ENCODE results near the gene GRM5.
"Not testable (repeated sequence)": the region's sequence is repeated elsewhere in the genome, so short reads cannot be mapped to it uniquely, and the experiment has no call there.

GRM5 gene

GRCh38 chr11:89065651-89066201 is at the start of gene GRM5:
GRM5 (minus strand) TSS chr11:89065982; CDS start chr11:89047872, 18,110 bp downstream.
- not testable (repeated sequence) for DNase-seq (ENCODE audit: low spot score)

DNA sequence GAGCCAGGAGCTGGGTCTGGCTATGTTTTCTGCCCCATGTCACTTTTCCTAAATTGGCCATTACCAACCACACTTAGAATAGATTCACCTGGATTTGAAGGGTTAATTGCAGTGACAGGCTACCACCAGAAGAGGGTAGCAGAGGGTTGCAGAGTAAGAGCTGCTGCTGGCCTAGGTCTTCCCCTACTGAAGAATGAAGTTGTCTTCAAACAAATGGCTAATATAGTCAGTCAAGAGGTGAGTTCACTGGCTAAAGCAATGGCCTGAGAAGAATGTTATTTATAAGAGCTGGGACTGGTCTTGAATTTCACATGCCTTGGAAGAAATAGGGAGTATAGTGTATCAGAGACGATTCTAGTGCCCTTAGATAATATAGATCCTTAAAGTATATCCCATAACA is 32.2 kb upstream of the GRM5 start:
- DNase-seq (ENCODE audit: low spot score): not testable (repeated sequence)

DNA sequence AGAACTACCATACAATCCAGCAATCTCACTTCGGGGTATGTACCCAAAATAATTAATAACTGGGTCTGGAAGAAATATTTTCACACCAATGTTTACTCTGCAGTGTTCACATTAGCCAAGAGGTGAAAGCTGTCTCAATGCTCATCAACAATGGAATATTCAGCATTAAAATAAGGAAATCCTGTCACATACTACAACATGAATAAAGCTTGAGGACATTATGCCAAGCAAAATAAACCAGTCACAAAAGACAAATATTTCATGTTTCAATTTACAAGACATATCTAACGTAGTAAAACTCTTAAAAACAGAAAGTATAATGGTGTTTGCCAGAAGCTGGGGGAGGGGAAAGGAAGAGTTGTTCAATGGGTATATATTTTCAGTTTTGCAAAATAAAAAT is 28.0 kb upstream of the GRM5 start:
- not testable (repeated sequence) for DNase-seq (ENCODE audit: low spot score)

DNA sequence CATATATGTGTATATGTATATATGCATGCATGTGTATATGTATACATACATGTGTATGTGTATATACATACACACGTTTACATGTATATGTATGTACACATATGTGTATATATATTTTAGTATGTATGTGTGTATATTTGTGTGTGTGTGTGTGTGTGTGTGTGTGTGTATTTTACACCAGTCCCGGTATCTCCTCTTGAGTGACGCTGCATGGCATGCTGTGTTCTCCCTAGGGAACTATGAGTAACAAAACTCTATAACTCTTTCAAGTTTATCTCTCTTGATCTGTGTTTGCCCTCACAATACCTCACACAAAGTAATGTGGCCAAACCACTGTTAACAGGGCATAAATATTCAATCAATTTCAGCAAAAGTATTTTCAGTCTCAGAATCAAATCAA is 19.2 kb upstream of the GRM5 start:
- not testable (repeated sequence) for DNase-seq (ENCODE audit: low spot score)

DNA sequence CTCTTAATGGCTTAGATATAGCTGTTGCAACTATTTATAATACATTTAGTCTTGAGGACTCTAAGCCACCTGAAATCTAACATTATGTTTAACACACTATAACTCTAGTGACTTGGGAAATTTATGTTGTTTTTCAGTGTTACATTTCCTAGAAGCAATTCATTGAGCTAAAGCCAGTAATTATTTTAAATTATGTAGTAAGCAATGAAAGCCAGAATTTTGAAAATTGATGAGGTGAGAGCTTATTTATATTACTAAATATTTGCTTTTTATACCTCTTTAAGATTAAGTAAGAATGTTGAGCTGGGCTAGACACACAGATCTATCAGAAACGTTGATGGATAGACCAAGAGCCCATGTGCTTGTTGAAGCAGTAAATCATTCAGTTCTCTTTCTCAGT is 5.1 kb upstream of the GRM5 start:
- not testable (repeated sequence) for DNase-seq (ENCODE audit: low spot score)

GRCh38 chr11:89067264-89067663 is 1.5 kb upstream of the GRM5 start:
- DNase-seq (ENCODE audit: low spot score): no peak

GRCh38 chr11:89065066-89065465 is 716 bp downstream of the GRM5 start:
- no peak for DNase-seq (ENCODE audit: low spot score)

- not testable (repeated sequence) for DNase-seq (ENCODE audit: low spot score)
Measured at GRCh38 chr11:89063481-89063951, 2.3 kb downstream of the GRM5 start.

GRCh38 chr11:89062771-89063298 is 2.9 kb downstream of the GRM5 start:
- DNase-seq (ENCODE audit: low spot score): not testable (repeated sequence)

GRCh38 chr11:89061839-89062238 is 3.9 kb downstream of the GRM5 start:
- not testable (repeated sequence) for DNase-seq (ENCODE audit: low spot score)

DNA sequence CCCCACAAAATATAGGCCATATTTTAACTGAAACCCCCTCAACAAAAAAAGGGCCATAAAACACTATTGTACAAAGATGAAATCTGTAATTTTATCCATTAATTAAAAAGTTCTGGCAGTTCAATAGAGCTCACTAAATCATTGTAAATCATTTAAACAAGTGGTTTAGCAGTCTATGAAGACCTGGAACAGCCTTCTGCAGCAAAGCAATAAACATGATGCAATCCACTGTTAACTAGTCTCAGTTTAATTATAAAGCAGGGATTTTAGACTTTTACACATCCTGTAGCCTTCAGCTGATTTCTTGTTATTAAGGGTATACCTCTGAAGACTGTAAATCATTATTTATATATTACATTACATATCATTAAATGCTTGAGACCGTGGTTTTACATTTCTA is 8.4 kb downstream of the GRM5 start:
- DNase-seq (ENCODE audit: low spot score): not testable (repeated sequence)

- DNase-seq (ENCODE audit: low spot score): no peak
Measured at GRCh38 chr11:89052220-89052619, 13.6 kb downstream of the GRM5 start.

DNA sequence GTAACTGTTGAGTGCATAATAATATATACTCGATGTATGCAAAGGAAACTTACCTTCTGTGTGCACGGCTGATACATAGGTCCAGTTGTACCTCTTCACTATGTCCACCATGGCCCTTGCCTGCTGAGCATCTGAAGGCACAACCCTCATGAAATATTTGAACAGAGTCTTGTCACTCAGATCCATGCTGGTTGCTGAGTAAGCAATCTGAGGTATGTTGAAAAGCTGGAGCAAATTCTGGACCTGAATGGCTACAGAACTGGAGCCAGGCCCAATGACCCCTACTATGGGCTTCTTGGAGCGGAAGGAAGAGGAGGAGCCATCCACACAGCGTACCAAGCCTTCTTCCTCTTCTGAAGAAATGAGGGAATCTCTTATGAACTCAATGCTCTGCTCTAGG is 18.6 kb downstream of the GRM5 start:
- not testable (repeated sequence) for DNase-seq (ENCODE audit: low spot score)

GRCh38 chr11:89043861-89044588 is 21.8 kb downstream of the GRM5 start:
- DNase-seq (ENCODE audit: low spot score): not testable (repeated sequence)

- not testable (repeated sequence) for DNase-seq (ENCODE audit: low spot score)
Measured at GRCh38 chr11:89029671-89030070, 36.1 kb downstream of the GRM5 start.

DNA sequence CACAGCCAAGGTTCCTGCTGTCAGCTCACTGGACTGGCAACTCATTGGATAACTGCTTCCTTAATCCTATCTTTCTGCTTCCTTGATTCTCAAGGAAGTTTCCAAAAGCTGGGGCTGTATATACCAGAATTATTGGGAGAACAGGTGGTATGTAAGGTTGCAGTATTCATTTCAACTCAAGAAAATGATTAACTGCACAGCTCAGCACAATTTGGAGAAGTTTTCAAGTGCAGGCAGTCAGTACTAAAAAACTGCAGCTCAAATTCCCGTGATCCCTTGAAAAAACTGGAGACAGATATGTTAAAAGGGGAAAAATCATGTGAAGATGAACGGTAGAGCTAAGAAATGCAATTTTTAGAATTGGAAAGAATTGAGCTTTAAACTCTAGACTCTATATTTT is 44.4 kb downstream of the GRM5 start:
- DNase-seq (ENCODE audit: low spot score): no peak

DNA sequence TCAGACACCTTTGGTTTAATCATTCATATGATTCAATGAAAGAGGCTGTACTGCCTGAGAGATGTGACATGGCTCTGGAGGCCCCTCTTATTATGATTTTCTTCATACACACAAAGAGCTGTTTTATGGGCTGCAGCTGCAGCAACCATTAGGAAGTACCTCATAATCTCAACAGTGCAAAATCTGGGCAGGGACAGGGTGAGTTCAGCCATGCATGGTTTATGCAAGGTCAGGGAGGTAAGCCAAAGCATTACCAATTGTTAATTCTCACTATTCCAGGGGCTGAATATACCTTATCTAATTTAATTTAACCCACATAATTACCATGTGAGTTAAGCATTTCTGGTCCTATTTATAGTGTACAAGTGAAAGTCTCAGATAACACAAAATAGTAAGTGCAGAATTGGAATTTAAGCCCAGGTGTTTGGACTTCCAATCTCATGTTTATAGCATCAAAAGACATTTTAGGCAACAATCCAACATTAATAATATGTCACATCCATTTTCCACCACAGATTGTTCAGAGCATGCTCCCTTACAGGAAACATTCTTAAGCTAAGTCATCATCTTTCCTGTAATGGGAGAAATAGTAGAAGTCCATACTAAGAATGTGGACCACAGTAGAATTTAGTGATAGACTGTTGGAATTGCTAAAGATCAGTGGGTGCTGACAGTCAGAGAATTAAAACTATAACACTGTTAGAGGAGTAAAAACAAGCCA is 45.8 kb downstream of the GRM5 start:
- not testable (repeated sequence) for DNase-seq (ENCODE audit: low spot score)

GRCh38 chr11:89016214-89016613 is 49.6 kb downstream of the GRM5 start:
- DNase-seq (ENCODE audit: low spot score): no peak

DNA sequence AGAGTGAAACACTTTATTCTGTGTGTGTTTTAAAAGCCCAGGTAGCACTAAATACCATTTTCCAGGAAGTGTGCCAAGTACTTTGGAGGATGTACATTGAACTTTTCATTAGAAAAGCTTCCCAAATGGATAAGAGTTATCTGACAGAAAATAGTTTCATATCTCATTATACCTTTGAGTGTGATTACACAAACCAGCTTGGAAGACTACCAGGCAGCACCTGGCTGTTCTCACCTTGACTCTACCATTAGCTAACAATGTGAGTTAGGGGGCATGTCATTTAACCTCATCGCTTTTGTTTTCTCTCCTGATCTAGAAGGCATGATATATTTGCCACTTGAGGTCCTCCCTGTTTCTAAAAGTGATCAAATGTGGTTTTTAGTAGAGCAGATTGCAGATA is 50.2 kb downstream of the GRM5 start:
- DNase-seq (ENCODE audit: low spot score): no peak

GRCh38 chr11:89000852-89001251 is 64.9 kb downstream of the GRM5 start:
- not testable (repeated sequence) for DNase-seq (ENCODE audit: low spot score)

DNA sequence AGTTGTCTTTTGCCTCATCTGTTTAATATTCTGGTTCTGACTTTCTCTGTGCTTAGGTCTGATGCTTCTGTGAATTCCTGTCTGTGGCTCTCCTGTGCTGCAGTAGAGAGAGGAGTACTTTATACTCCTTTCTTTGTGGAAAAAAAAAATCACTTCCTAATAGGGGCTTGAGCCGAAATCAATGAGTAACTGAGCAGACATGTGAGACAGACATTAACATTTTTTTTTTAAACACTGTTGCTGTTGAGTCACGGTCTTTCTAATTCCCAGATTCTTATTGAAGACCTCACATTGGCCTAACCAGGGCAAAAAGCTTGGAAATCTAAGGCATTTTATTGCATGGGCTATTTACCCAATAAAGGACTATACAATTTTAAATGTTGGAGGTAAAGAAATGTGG is 86.1 kb downstream of the GRM5 start:
- DNase-seq (ENCODE audit: low spot score): no peak

GRCh38 chr11:88978992-88979391 is 86.8 kb downstream of the GRM5 start:
- not testable (repeated sequence) for DNase-seq (ENCODE audit: low spot score)

- DNase-seq (ENCODE audit: low spot score): not testable (repeated sequence)
Measured at GRCh38 chr11:88975441-88975840, 90.3 kb downstream of the GRM5 start.
